ENCODE measurements around the gene GPR132. TPM values are rescaled to one million over a fixed set of nuclear protein-coding genes. Genes with fewer than 3 reads are reported as not detected.

The GPR132 gene
- total RNA-seq, 4 donors from 2014 or later = 0.20 to 11.6 (median 2.1) TPM

DNA sequence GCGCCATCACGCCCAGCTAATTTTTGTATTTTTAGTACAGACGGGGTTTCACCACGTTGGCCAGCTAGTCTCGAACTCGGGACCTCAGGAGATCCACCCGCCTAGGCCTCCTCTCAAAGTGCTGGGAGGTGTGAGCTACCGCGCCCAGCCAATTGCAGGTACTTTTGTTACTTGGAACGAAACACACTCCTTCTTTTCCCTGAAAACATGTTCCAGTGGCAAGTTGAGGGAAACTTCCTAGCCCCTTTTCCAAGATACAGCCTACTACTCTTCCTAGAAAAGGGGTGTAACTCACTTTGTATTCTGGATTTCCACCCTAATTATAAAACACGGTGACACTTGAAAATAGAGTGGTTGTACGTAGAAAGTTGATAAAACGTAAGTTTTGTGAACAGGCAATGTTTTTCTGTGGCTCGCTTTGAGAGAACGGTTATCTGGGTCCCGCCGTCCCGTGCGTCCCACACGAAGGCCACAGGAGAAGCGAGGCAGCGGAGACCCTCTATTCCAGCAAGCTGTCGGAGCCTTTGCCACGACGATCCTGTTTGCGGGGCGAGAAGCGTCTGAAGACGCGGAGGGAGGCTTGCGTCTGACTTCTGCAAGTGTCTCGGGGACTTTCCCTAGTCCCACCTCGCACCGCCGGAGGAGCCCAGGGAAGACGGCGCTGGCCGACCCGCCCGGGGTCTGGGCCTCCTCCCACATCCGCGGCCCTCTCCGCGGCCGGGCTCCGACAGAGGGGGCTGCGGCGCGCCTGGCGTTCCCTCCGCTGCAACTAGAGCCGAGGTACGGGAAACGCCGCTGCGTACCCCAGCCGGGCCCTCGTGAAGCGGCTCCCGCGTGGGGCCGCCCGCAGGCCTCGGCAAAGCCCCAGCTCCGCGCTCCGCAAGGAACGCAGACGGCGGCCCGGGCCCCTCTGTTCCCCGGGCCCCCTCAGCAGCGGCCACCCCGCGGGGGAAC, 45.1 kb downstream of the GPR132 start:
- H3K4me3 ChIP-seq = peak overlapping the region; percentile 88 to 100 (median 96)
- DNase-seq = peak; percentile 60
- 4 to 6% methylated on average over 9 to 40 of the region's 75 CpGs for WGBS, 2 donors (ENCODE audit: low coverage in 1 of 2)
- H3K27me3 ChIP-seq = no peaks in the 10 kb centered on the region
- peak overlapping the region; percentile 93 to 98 (median 94) for H3K27ac ChIP-seq
- H3K9me3 ChIP-seq = no peaks in the 10 kb centered on the region
- H3K4me1 ChIP-seq = peaks cover 13 to 42% (median 35%) of the 10 kb centered on the region in 4 donors
- in situ Hi-C loops (cut with MboI; ENCODE audit: low pct_ligation_motif_present in 1 of 4, low pct_unique_long_range_greater_than_20kb in 1 of 4, low sequenced_read_pairs in 3 of 4) = no loop called here
- TF ChIP-seq POLR2AphosphoS5 (IDR thresholded peaks at IDR 0.05) = no peak
- no peak for TF ChIP-seq POLR2A (IDR thresholded peaks at IDR 0.05)
- no peak for TF ChIP-seq EP300 (IDR thresholded peaks at IDR 0.05; ENCODE audit: low read depth)
- no peak for TF ChIP-seq CTCF (IDR thresholded peaks at IDR 0.05)
- H3K36me3 ChIP-seq = no peaks in the 10 kb centered on the region
- intact Hi-C loops (cut with DNase I; ENCODE audit: low total_unique reads) = loop anchor here (2.0 kb wide), 1 partner anchor 41 kb away; the partner anchor contains the start of gene AHNAK2

DNA sequence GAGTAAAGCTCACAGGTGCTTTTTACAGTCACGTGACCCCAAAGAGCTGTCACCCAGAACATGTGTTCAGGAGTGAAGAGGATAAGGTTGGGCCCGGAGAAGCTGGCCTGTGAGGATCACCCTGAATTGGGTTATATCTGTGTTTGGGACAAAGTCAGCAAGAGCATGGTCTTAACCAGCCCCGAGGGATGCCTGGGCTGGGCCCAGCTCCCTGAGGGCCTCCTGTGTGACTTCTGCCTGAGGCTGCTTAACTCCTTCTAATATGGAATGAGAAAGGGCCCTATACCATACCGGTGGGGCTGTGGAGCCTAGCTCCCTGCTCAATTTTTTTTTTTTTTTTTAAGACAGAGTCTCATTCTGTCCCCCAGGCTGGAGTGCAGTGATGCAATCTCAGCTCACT, 46.8 kb downstream of the GPR132 start:
- intact Hi-C loops (cut with DNase I; ENCODE audit: low total_unique reads) (no loop called here), in situ Hi-C loops (cut with MboI; ENCODE audit: low pct_ligation_motif_present in 1 of 4, low pct_unique_long_range_greater_than_20kb in 1 of 4, low sequenced_read_pairs in 3 of 4) (no loop called here)
- Histone ChIP-seq H3K27me3 (no peaks in the 10 kb centered on the region), H3K27ac (no peak overlapping the region), H3K4me1 (peaks cover 13 to 43% (median 35%) of the 10 kb centered on the region in 4 donors), H3K9me3 (no peaks in the 10 kb centered on the region), H3K36me3 (no peaks in the 10 kb centered on the region), H3K4me3 (no peak overlapping the region)
- no peak for TF ChIP-seq POLR2AphosphoS5 (IDR thresholded peaks at IDR 0.05)
- TF ChIP-seq POLR2A (IDR thresholded peaks at IDR 0.05) = no peak
- no peak for TF ChIP-seq EP300 (IDR thresholded peaks at IDR 0.05; ENCODE audit: low read depth)
- no peak for TF ChIP-seq CTCF (IDR thresholded peaks at IDR 0.05)
- no peak for DNase-seq
- 76 to 90% methylated on average over 2 to 4 of the region's 4 CpGs for WGBS, 2 donors (ENCODE audit: low coverage in 1 of 2)

- WGBS, 2 donors (ENCODE audit: low coverage in 1 of 2) = 24 to 61% methylated on average over 3 to 6 of the region's 6 CpGs
- Histone ChIP-seq H3K4me1 (peaks cover 9 to 46% (median 24%) of the 10 kb centered on the region in 4 donors), H3K36me3 (peaks cover 0 to 4% (median 0%) of the 10 kb centered on the region in 4 donors), H3K4me3 (no peak overlapping the region), H3K9me3 (no peaks in the 10 kb centered on the region), H3K27me3 (no peaks in the 10 kb centered on the region), H3K27ac (no peak overlapping the region)
- intact Hi-C loops (cut with DNase I; ENCODE audit: low total_unique reads) (no loop called here), in situ Hi-C loops (cut with MboI; ENCODE audit: low pct_ligation_motif_present in 1 of 4, low pct_unique_long_range_greater_than_20kb in 1 of 4, low sequenced_read_pairs in 3 of 4) (no loop called here)
- DNase-seq = no peak
- TF ChIP-seq POLR2A (IDR thresholded peaks at IDR 0.05) (no peak), POLR2AphosphoS5 (IDR thresholded peaks at IDR 0.05) (no peak), EP300 (IDR thresholded peaks at IDR 0.05; ENCODE audit: low read depth) (no peak), CTCF (IDR thresholded peaks at IDR 0.05) (no peak)
Measured at GRCh38 chr14:105015905-105016304, 49.3 kb downstream of the GPR132 start.

GRCh38 chr14:105015242-105015641, 50.0 kb downstream of the GPR132 start:
- Histone ChIP-seq H3K4me3 (no peak overlapping the region), H3K27me3 (no peaks in the 10 kb centered on the region), H3K9me3 (no peaks in the 10 kb centered on the region), H3K36me3 (peaks cover 0 to 11% (median 0%) of the 10 kb centered on the region in 4 donors), H3K27ac (no peak overlapping the region), H3K4me1 (peaks cover 9 to 45% (median 23%) of the 10 kb centered on the region in 4 donors)
- no peak for DNase-seq
- TF ChIP-seq CTCF (IDR thresholded peaks at IDR 0.05) = no peak
- TF ChIP-seq EP300 (IDR thresholded peaks at IDR 0.05; ENCODE audit: low read depth) = no peak
- no peak for TF ChIP-seq POLR2AphosphoS5 (IDR thresholded peaks at IDR 0.05)
- no peak for TF ChIP-seq POLR2A (IDR thresholded peaks at IDR 0.05)
- intact Hi-C loops (cut with DNase I; ENCODE audit: low total_unique reads) (no loop called here), in situ Hi-C loops (cut with MboI; ENCODE audit: low pct_ligation_motif_present in 1 of 4, low pct_unique_long_range_greater_than_20kb in 1 of 4, low sequenced_read_pairs in 3 of 4) (no loop called here)
- WGBS, 2 donors (ENCODE audit: low coverage in 1 of 2) = 76 to 97% methylated on average over 5 to 9 of the region's 9 CpGs
